Endothelial cell of umbilical vein (primary cell): ENCODE measurements around the gene GSTT4. TPM values are rescaled to one million over a fixed set of nuclear protein-coding genes. Genes with fewer than 3 reads are reported as not detected.

Source experiments
- BruUV-seq: library from RNA; stranded (reverse); fragments of 400-500 nt; replicated peaks from 2 replicates; lab custom pipeline; 2021; lab: Mats Ljungman, UMichigan
- CTCF ChIA-PET: fragments of 300-600, 350-600 bp; sonication (Branson Sonifier 250); formaldehyde crosslinking; loops from one replicate; lab custom pipeline; 2021; ENCODE audit warnings: antibody characterized with exemption, inconsistent platforms; lab: Charles Lee
- POLR2A ChIA-PET: fragments of 300-600, 350-600 bp; sonication (Branson Sonifier 250); formaldehyde crosslinking; loops from one replicate; lab custom pipeline; 2021; ENCODE audit warnings: antibody characterized with exemption, inconsistent platforms; lab: Charles Lee
- DNase-seq: peaks from one replicate; pipeline ENCODE4 v3.0.0-alpha.2; 2011; ENCODE audit warnings: low read depth, low spot score
- FAIRE-seq: peaks from 2 replicates; lab custom pipeline; 2011; peaks lifted over from hg19 to GRCh38; lab: Jason Lieb, UNC
- H2AFZ ChIP-seq: 2 replicates; pipeline ENCODE4 v1.6.0; 2012; ENCODE audit warnings: low read depth, low read length, control low read depth, inconsistent platforms
- H3K27ac ChIP-seq: 2 replicates; pipeline ENCODE4 v1.5.1; 2011; ENCODE audit warnings: low read depth, mild to moderate bottlenecking, control low read depth, low read length, moderate library complexity; ENCODE audit not compliant: insufficient read depth
- H3K27me3 ChIP-seq, 2 experiments: 2 replicates each; pipeline versions ENCODE4 v1.6.0 to v1.6.1; 2011; ENCODE audit warnings: low read length in 2 of 2, mixed read lengths in 1 of 2; ENCODE audit not compliant: control insufficient read depth in 2 of 2, insufficient read depth in 2 of 2
- H3K36me3 ChIP-seq, 2 experiments: 2 replicates in 1 of 2; 3 replicates in 1 of 2; pipeline ENCODE4 v1.5.1; 2011; ENCODE audit warnings: low read length in 2 of 2, mild to moderate bottlenecking in 1 of 2, moderate library complexity in 1 of 2; ENCODE audit not compliant: control insufficient read depth in 2 of 2, insufficient read depth in 2 of 2; ENCODE audit errors: extremely low read depth in 1 of 2
- H3K4me1 ChIP-seq: 3 replicates; pipeline ENCODE4 v1.5.1; 2011; ENCODE audit warnings: mild to moderate bottlenecking, low read length; ENCODE audit not compliant: control insufficient read depth, insufficient read depth; ENCODE audit errors: extremely low read depth
- H3K4me2 ChIP-seq: 2 replicates; pipeline ENCODE4 v1.6.1; 2011; ENCODE audit warnings: low read length, control low read depth, mixed read lengths; ENCODE audit not compliant: insufficient read depth
- H3K4me3 ChIP-seq, 3 experiments: fragments of 200-600 bp in 1 of 3; sonication (generic), shearing (Covaris generic) in 1 of 3; replicated peaks in 1 of 3; 2 replicates each; pipeline ENCODE4 v1.5.1; 2011 to 2016; ENCODE audit warnings: control low read depth in 3 of 3, low read length in 3 of 3, mild to moderate bottlenecking in 2 of 3, inconsistent platforms in 1 of 3, low read depth in 1 of 3, moderate library complexity in 1 of 3; ENCODE audit not compliant: insufficient read depth in 1 of 3
- H3K79me2 ChIP-seq: 2 replicates; pipeline ENCODE4 v1.6.0; 2012; ENCODE audit warnings: low read length, inconsistent platforms; ENCODE audit not compliant: control insufficient read depth, insufficient read depth
- H3K9ac ChIP-seq: replicated peaks from 2 replicates; pipeline ENCODE3; 2011; ENCODE audit warnings: low read length, control low read depth; ENCODE audit not compliant: insufficient read depth; ENCODE audit errors: extremely low read depth
- H3K9me1 ChIP-seq: replicated peaks from 3 replicates; pipeline ENCODE4 v1.6.0; 2011; ENCODE audit warnings: mild to moderate bottlenecking, low read length; ENCODE audit not compliant: control insufficient read depth, insufficient read depth; ENCODE audit errors: extremely low read depth
- H3K9me3 ChIP-seq: replicated peaks from 2 replicates; pipeline ENCODE4 v1.5.1; 2012; ENCODE audit warnings: low read length, inconsistent platforms; ENCODE audit not compliant: control insufficient read depth, insufficient read depth
- H4K20me1 ChIP-seq: replicated peaks from 2 replicates; pipeline ENCODE3; 2011; ENCODE audit warnings: mild to moderate bottlenecking, low read length; ENCODE audit not compliant: control insufficient read depth, insufficient read depth; ENCODE audit errors: extremely low read depth
- CTCF ChIP-seq, 2 donors: IDR thresholded peaks; 1 replicate in 1 of 2; 2 replicates in 1 of 2; pipeline ENCODE4 v1.5.1; 2011; ENCODE audit warnings: low read length in 2 of 2, mild to moderate bottlenecking in 2 of 2, moderate library complexity in 2 of 2, control low read depth in 1 of 2, inconsistent platforms in 1 of 2, low read depth in 1 of 2; ENCODE audit not compliant: insufficient read depth in 1 of 2; ENCODE audit errors: extremely low read depth in 1 of 2
- EZH2 ChIP-seq: IDR thresholded peaks from 2 replicates; pipeline ENCODE4 v1.6.1; 2012; ENCODE audit warnings: borderline replicate concordance, low read depth, mild to moderate bottlenecking, moderate library complexity, low read length, inconsistent platforms; ENCODE audit not compliant: severe bottlenecking
- FOS ChIP-seq: IDR thresholded peaks from 2 replicates; pipeline ENCODE4 v1.6.1; 2011; ENCODE audit warnings: mild to moderate bottlenecking, low read length, moderate library complexity, borderline replicate concordance; ENCODE audit not compliant: insufficient read depth
- GATA2 ChIP-seq: IDR thresholded peaks from 2 replicates; pipeline ENCODE4 v1.7.0; 2011; ENCODE audit warnings: low read depth, mild to moderate bottlenecking, moderate library complexity, mixed read lengths, low read length; ENCODE audit not compliant: insufficient read length, insufficient read depth
- JUN ChIP-seq: IDR thresholded peaks from 2 replicates; pipeline ENCODE4 v1.6.1; 2011; ENCODE audit warnings: borderline replicate concordance, low read depth; ENCODE audit not compliant: insufficient read length, insufficient read depth
- MYC ChIP-seq: IDR thresholded peaks from one replicate; pipeline ENCODE4 v1.6.1; 2011; ENCODE audit warnings: mild to moderate bottlenecking, low read depth, low read length
- POLR2A ChIP-seq: IDR thresholded peaks from 2 replicates; pipeline ENCODE4 v1.6.1; 2012; ENCODE audit warnings: low read depth, mild to moderate bottlenecking, control low read depth, low read length
- POLR2AphosphoS5 ChIP-seq: IDR thresholded peaks from 2 replicates; pipeline ENCODE4 v1.6.1; 2012; ENCODE audit warnings: low read depth, mild to moderate bottlenecking, control low read depth, low read length, moderate library complexity; ENCODE audit not compliant: insufficient read depth
- dilution Hi-C: fragments of 300-500 bp; cut with MboI; formaldehyde crosslinking; loops from one replicate; pipeline ENCODE4 v1.15.0; 2019; ENCODE audit warnings: low sequenced_read_pairs; ENCODE audit not compliant: extremely low pct_ligation_motif_present
- intact Hi-C: fragments of 100-400 bp; cut with micrococcal nuclease; formaldehyde crosslinking; loops from one replicate; pipeline ENCODE4 v1.10.0; 2022
- polyA plus RNA-seq, 4 experiments: library from polyadenylated mRNA; depleted of rRNA in 3 of 4; stranded (reverse) in 3 of 4; unstranded in 1 of 4; fragments of >200 nt; gene quantifications; 2 replicates each; pipeline versions ENCODE4 v1.2.1 to v1.2.3, GENCODE V29; 2011 to 2012; ENCODE audit warnings: missing spikeins in 1 of 4
- total RNA-seq: library from RNA; stranded (reverse); gene quantifications from 2 replicates; pipeline ENCODE4 v1.2.3, GENCODE V29; 2021
- TF ChIP-seq, protein P1 (sequence below): IDR thresholded peaks from 2 replicates; pipeline ENCODE4 v1.6.1; 2011; ENCODE audit not compliant: insufficient read depth, insufficient read length

GSTT4 gene
- total and polyA plus RNA-seq, 2 donors (not counting 3 experiments of a cell fraction or from before 2014, with no cell fraction given), result not detected

DNA sequence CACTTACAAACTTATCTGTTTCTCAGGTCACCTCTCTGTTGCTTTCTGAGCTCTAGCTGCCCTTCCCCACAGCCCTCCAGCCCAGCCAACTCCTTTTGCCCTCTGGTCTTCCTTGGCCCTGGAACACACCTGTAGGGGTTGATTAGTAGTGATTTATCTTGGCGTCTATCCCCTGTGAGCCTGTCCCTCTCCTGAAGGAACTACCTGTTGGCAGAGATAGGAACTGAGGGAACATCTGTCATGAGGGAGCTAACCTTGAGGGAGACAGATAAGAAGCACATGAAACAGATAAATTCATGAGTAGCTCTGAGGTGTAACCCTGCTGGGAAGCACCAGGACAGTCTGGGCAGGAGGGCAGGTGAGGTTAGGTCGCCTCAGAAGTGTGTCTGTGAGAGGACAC is 44.7 kb upstream of the GSTT4 start:
- H3K79me2 ChIP-seq, result no peaks in the 10 kb centered on the region
- H3K36me3 ChIP-seq, result peaks cover 0 to 23% of the 10 kb centered on the region in 2 experiments
- no peaks in the 10 kb centered on the region for H4K20me1 ChIP-seq
- intact Hi-C loops (no loop called here), dilution Hi-C loops (no loop called here)
- no TSS peak for BruUV-seq
- FAIRE-seq (no peak), DNase-seq (no peak)
- ChIA-PET CTCF (interaction anchor here (0.7 to 1.0 kb wide), 2 partner anchors 10 to 12 kb away, joined by 3 read pairs; no protein-coding TSS in a partner anchor), POLR2A (no interaction called here)
- no peak for TF ChIP-seq POLR2A
- TF ChIP-seq JUN, result no peak
- TF ChIP-seq MYC, result no peak
- TF ChIP-seq, protein P1, sequence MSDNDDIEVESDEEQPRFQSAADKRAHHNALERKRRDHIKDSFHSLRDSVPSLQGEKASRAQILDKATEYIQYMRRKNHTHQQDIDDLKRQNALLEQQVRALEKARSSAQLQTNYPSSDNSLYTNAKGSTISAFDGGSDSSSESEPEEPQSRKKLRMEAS, result no peak
- TF ChIP-seq GATA2, result no peak
- TF ChIP-seq FOS, result no peak
- no peak for TF ChIP-seq CTCF (IDR thresholded peaks at IDR 0.05; ENCODE audit: extremely low read depth in 1 of 2, insufficient read depth in 1 of 2, low read depth in 1 of 2, low read length in 2 of 2)
- no peak for TF ChIP-seq POLR2AphosphoS5
- no peak for TF ChIP-seq EZH2
- no peak overlapping the region for H3K27ac ChIP-seq
- no peak overlapping the region for H2AFZ ChIP-seq
- H3K4me2 ChIP-seq, result no peak overlapping the region
- no peak overlapping the region for H3K9ac ChIP-seq
- no peaks in the 10 kb centered on the region for H3K27me3 ChIP-seq
- no peaks in the 10 kb centered on the region for H3K9me3 ChIP-seq
- no peaks in the 10 kb centered on the region for H3K9me1 ChIP-seq
- no peak overlapping the region for H3K4me3 ChIP-seq
- H3K4me1 ChIP-seq, result no peaks in the 10 kb centered on the region
